SU-DHL-6 (cell line): ENCODE measurements around the gene FBLN7.

Experiments used
- H2AFZ ChIP-seq: fragments of 200-600 bp; sonication (generic); 2 replicates; pipeline ENCODE4 v1.6.1; 2014; ENCODE audit warnings: low read depth, mild to moderate bottlenecking, moderate library complexity, mixed read lengths, antibody characterized with exemption, low read length; ENCODE audit not compliant: severe bottlenecking
- H3F3A ChIP-seq: fragments of 200-600 bp; shearing (Covaris generic); 2 replicates; pipeline ENCODE4 v1.6.0; 2016; ENCODE audit warnings: antibody characterized with exemption, mild to moderate bottlenecking; ENCODE audit not compliant: insufficient read depth
- H3K27ac ChIP-seq: fragments of 200-600 bp; sonication (generic); 2 replicates; pipeline ENCODE4 v1.5.1; 2016; ENCODE audit warnings: low read depth, mild to moderate bottlenecking, low read length, moderate library complexity, mixed read lengths
- H3K27me3 ChIP-seq: fragments of 200-600 bp; sonication (generic), shearing (Covaris generic); 2 replicates; pipeline ENCODE4 v1.6.0; 2014; ENCODE audit warnings: mild to moderate bottlenecking, low read length
- H3K36me3 ChIP-seq: fragments of 200-600 bp; sonication (generic); 2 replicates; pipeline ENCODE4 v1.6.1; 2014; ENCODE audit warnings: mild to moderate bottlenecking, low read length, mixed read lengths
- H3K4me2 ChIP-seq: fragments of 300-600, 200-600 bp; shearing (Covaris generic), sonication (generic); 2 replicates; pipeline ENCODE4 v1.6.0; 2014; ENCODE audit warnings: low read length, low read depth, mild to moderate bottlenecking; ENCODE audit not compliant: poor library complexity, severe bottlenecking
- H3K4me3 ChIP-seq: fragments of 200-600 bp; sonication (generic); 2 replicates; pipeline ENCODE4 v1.5.1; 2014; ENCODE audit warnings: antibody characterized with exemption, low read length, mild to moderate bottlenecking, mixed read lengths; ENCODE audit not compliant: insufficient read depth, poor library complexity, severe bottlenecking
- H3K79me2 ChIP-seq: fragments of 200-600 bp; sonication (generic); 2 replicates; pipeline ENCODE4 v1.6.1; 2014; ENCODE audit warnings: mild to moderate bottlenecking, low read length, moderate library complexity; ENCODE audit not compliant: insufficient read depth
- H3K9ac ChIP-seq: fragments of 200-600 bp; sonication (generic); 2 replicates; pipeline ENCODE4 v1.7.0; 2014; ENCODE audit warnings: mild to moderate bottlenecking, low read length
- H3K9me2 ChIP-seq: fragments of 200-600 bp; sonication (generic); replicated peaks from 2 replicates; pipeline ENCODE4 v1.6.1; 2014; ENCODE audit warnings: low read length; ENCODE audit not compliant: insufficient read depth
- H3K9me3 ChIP-seq: fragments of 200-600 bp; sonication (generic); 2 replicates; pipeline ENCODE4 v1.6.1; 2014; ENCODE audit warnings: low read length, mixed read lengths; ENCODE audit not compliant: insufficient read depth
- H4K20me1 ChIP-seq: fragments of 200-600 bp; sonication (generic); 2 replicates; pipeline ENCODE4 v1.6.1; 2014; ENCODE audit warnings: low read depth, mild to moderate bottlenecking, antibody characterized with exemption, low read length, moderate library complexity, mixed read lengths
- EZH2phosphoT487 ChIP-seq: fragments of 200-600 bp; sonication (generic), shearing (Covaris generic); conservative IDR thresholded peaks from 2 replicates; pipeline ENCODE4 v1.6.1; 2018; ENCODE audit warnings: mild to moderate bottlenecking, antibody characterized with exemption, low read length, moderate library complexity, mixed read lengths
- TF ChIP-seq, protein P1 (sequence below): fragments of 200-600 bp; sonication (generic); IDR thresholded peaks from one replicate; pipeline ENCODE4 v1.5.1; 2017; ENCODE audit warnings: antibody characterized with exemption, mild to moderate bottlenecking, low read length, moderate library complexity; ENCODE audit not compliant: insufficient read depth, poor library complexity, severe bottlenecking

FBLN7 gene

GRCh38 chr2:112163541-112163981 is 25.4 kb downstream of the FBLN7 start:
- Histone ChIP-seq H3K4me3 (no peak overlapping the region), H3K9ac (no peak overlapping the region), H3K36me3 (no peaks in the 10 kb centered on the region)

GRCh38 chr2:112164876-112165275 is 26.7 kb downstream of the FBLN7 start:
- Histone ChIP-seq H3K4me3 (no peak overlapping the region), H3F3A (no peaks in the 10 kb centered on the region), H2AFZ (no peak overlapping the region), H3K9me3 (no peaks in the 10 kb centered on the region), H4K20me1 (no peaks in the 10 kb centered on the region), H3K27me3 (no peaks in the 10 kb centered on the region), H3K9me2 (no peaks in the 10 kb centered on the region), H3K79me2 (no peaks in the 10 kb centered on the region), H3K27ac (no peak overlapping the region), H3K9ac (no peak overlapping the region), H3K36me3 (no peaks in the 10 kb centered on the region), H3K4me2 (no peak overlapping the region)
- TF ChIP-seq, protein P1, sequence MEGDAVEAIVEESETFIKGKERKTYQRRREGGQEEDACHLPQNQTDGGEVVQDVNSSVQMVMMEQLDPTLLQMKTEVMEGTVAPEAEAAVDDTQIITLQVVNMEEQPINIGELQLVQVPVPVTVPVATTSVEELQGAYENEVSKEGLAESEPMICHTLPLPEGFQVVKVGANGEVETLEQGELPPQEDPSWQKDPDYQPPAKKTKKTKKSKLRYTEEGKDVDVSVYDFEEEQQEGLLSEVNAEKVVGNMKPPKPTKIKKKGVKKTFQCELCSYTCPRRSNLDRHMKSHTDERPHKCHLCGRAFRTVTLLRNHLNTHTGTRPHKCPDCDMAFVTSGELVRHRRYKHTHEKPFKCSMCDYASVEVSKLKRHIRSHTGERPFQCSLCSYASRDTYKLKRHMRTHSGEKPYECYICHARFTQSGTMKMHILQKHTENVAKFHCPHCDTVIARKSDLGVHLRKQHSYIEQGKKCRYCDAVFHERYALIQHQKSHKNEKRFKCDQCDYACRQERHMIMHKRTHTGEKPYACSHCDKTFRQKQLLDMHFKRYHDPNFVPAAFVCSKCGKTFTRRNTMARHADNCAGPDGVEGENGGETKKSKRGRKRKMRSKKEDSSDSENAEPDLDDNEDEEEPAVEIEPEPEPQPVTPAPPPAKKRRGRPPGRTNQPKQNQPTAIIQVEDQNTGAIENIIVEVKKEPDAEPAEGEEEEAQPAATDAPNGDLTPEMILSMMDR: no peak
- no peak for TF ChIP-seq EZH2phosphoT487

More at GRCh38 chr2:112163541-112163981, 25.4 kb downstream of the FBLN7 start:
- Histone ChIP-seq H3K9me3 (no peaks in the 10 kb centered on the region), H2AFZ (no peak overlapping the region), H3K27me3 (no peaks in the 10 kb centered on the region), H4K20me1 (no peaks in the 10 kb centered on the region), H3K9me2 (no peaks in the 10 kb centered on the region), H3K4me2 (no peak overlapping the region), H3K79me2 (no peaks in the 10 kb centered on the region), H3K27ac (no peak overlapping the region), H3F3A (peaks cover 5% of the 10 kb centered on the region)
- TF ChIP-seq, protein P1: no peak
- no peak for TF ChIP-seq EZH2phosphoT487

DNA sequence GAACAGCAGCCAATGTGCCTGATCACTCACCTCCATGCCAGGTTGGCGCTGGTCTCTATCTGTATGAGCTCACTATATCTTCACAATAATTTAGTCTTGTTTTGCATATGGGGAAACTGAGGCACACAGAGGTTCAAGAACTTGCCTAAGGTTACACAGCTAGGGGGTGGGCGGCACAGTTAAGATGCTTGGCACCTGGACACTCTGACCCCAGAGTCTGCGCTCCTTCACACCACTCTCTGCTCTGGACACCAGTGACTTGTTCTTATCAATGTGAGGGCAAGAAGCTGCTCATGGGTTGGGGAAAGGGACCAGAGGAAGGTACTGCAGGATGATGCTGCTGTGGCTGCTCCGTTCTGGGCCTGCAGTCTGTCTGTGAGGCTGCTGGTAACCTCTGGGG is 27.1 kb downstream of the FBLN7 start:
- H3K27ac ChIP-seq: no peak overlapping the region
- no peaks in the 10 kb centered on the region for H4K20me1 ChIP-seq
- no peak overlapping the region for H2AFZ ChIP-seq
- H3K27me3 ChIP-seq: no peaks in the 10 kb centered on the region
- H3K9me2 ChIP-seq: no peaks in the 10 kb centered on the region
- H3K36me3 ChIP-seq: no peaks in the 10 kb centered on the region
- H3K4me3 ChIP-seq: no peak overlapping the region
- H3K79me2 ChIP-seq: no peaks in the 10 kb centered on the region
- H3K4me2 ChIP-seq: no peak overlapping the region
- no peak overlapping the region for H3K9ac ChIP-seq
- TF ChIP-seq, protein P1: no peak
- TF ChIP-seq EZH2phosphoT487: no peak
- H3K9me3 ChIP-seq: no peaks in the 10 kb centered on the region
- no peaks in the 10 kb centered on the region for H3F3A ChIP-seq
